GM23338 (cell line): ENCODE data around the gene ARID1B. TPM values are rescaled to one million over a fixed set of nuclear protein-coding genes. Genes with fewer than 3 reads are reported as not detected.
A peak's percentile ranks its signal among the peaks of the same experiment; 100 is the strongest.

Source experiments
- ATAC-seq: fragments of 200-7000 bp; cut with Tn5 transposase; 3 replicates; pipeline ENCODE4 v1.9.1; 2020
- DNase-seq: peaks from one replicate; pipeline ENCODE4 v3.0.0-alpha.2; 2015; ENCODE audit warnings: low spot score
- H2AFZ ChIP-seq: fragments of 200-600 bp; sonication (generic); 2 replicates; pipeline ENCODE4 v1.8.0; 2016; ENCODE audit warnings: antibody characterized with exemption, mild to moderate bottlenecking, moderate library complexity
- H3F3A ChIP-seq: fragments of 200-600 bp; sonication (generic); replicated peaks from 2 replicates; pipeline ENCODE4 v1.8.0; 2017; ENCODE audit warnings: antibody characterized with exemption, mixed run types, low read depth
- H3K27ac ChIP-seq: fragments of 200-600 bp; sonication (generic); 2 replicates; pipeline ENCODE4 v1.6.1; 2016; ENCODE audit warnings: low read depth
- H3K27me3 ChIP-seq: fragments of 200-600 bp; sonication (generic); 2 replicates; pipeline ENCODE4 v1.8.0; 2016; ENCODE audit warnings: mild to moderate bottlenecking, mixed run types, moderate library complexity; ENCODE audit not compliant: insufficient read depth
- H3K36me3 ChIP-seq: fragments of 200-600 bp; sonication (generic); 2 replicates; pipeline ENCODE4 v1.8.0; 2016; ENCODE audit warnings: mild to moderate bottlenecking; ENCODE audit not compliant: insufficient read depth
- H3K4me1 ChIP-seq: fragments of 200-600 bp; sonication (generic); 2 replicates; pipeline ENCODE4 v1.8.0; 2016; ENCODE audit warnings: mild to moderate bottlenecking, moderate library complexity; ENCODE audit not compliant: insufficient read depth
- H3K4me2 ChIP-seq: fragments of 200-600 bp; sonication (generic); 2 replicates; pipeline ENCODE4 v1.7.1; 2017; ENCODE audit warnings: mixed run types
- H3K4me3 ChIP-seq: fragments of 200-600 bp; sonication (generic); 2 replicates; pipeline ENCODE4 v1.6.1; 2016; ENCODE audit warnings: mixed run types
- H3K79me2 ChIP-seq: fragments of 200-600 bp; sonication (generic); replicated peaks from 2 replicates; pipeline ENCODE4 v1.8.0; 2017; ENCODE audit warnings: mild to moderate bottlenecking; ENCODE audit not compliant: insufficient read depth
- H3K9me2 ChIP-seq: fragments of 200-600 bp; sonication (generic); 2 replicates; pipeline ENCODE4 v1.8.0; 2017; ENCODE audit not compliant: insufficient read depth
- H4K20me1 ChIP-seq: fragments of 200-600 bp; sonication (generic); replicated peaks from 2 replicates; pipeline ENCODE4 v1.8.0; 2017; ENCODE audit warnings: mild to moderate bottlenecking; ENCODE audit not compliant: insufficient read depth
- H3K27ac Mint-ChIP-seq: 2 replicates; pipeline ENCODE4 v1.8.0; 2020; ENCODE audit warnings: inconsistent platforms, mild to moderate bottlenecking, moderate library complexity, mixed read lengths
- H3K27me3 Mint-ChIP-seq: 3 replicates; pipeline ENCODE4 v1.8.0; 2022; ENCODE audit warnings: low read depth, mild to moderate bottlenecking, moderate library complexity, mixed read lengths, inconsistent platforms; ENCODE audit not compliant: insufficient read depth, poor library complexity
- H3K36me3 Mint-ChIP-seq: 3 replicates; pipeline ENCODE4 v1.8.0; 2021; ENCODE audit warnings: low read depth, mild to moderate bottlenecking, inconsistent platforms, moderate library complexity, mixed read lengths
- H3K4me1 Mint-ChIP-seq: 3 replicates; pipeline ENCODE4 v1.8.0; 2020; ENCODE audit warnings: mild to moderate bottlenecking, inconsistent platforms, mixed read lengths
- H3K4me3 Mint-ChIP-seq: 3 replicates; pipeline ENCODE4 v1.8.0; 2021; ENCODE audit warnings: moderate library complexity, mild to moderate bottlenecking, inconsistent platforms, mixed read lengths
- H3K9me3 Mint-ChIP-seq: 3 replicates; pipeline ENCODE4 v1.8.0; 2020; ENCODE audit warnings: moderate library complexity, mild to moderate bottlenecking, inconsistent platforms, mixed read lengths
- CREB1 ChIP-seq: fragments of 250-450 bp; sonication (Bioruptor Pico); IDR thresholded peaks from 2 replicates; pipeline ENCODE4 v1.5.0; 2020; ENCODE audit warnings: low read depth, mild to moderate bottlenecking, moderate library complexity
- ETS1 ChIP-seq: IDR thresholded peaks from 2 replicates; pipeline ENCODE4 v1.6.1; 2016; ENCODE audit warnings: antibody characterized with exemption
- JUNB ChIP-seq: IDR thresholded peaks from one replicate; pipeline ENCODE4 v1.6.1; 2016; ENCODE audit warnings: antibody characterized with exemption; ENCODE audit not compliant: unreplicated experiment
- POLR2AphosphoS5 ChIP-seq: IDR thresholded peaks from 2 replicates; pipeline ENCODE4 v1.6.1; 2016; ENCODE audit warnings: antibody characterized with exemption, low read depth
- STAT1 ChIP-seq: IDR thresholded peaks from one replicate; pipeline ENCODE4 v1.6.1; 2016; ENCODE audit warnings: antibody characterized with exemption; ENCODE audit not compliant: unreplicated experiment
- ZNF114 ChIP-seq: fragments of 250-450 bp; sonication (Bioruptor Pico); IDR thresholded peaks from 2 replicates; pipeline ENCODE4 v1.5.0; 2020; ENCODE audit warnings: mild to moderate bottlenecking, moderate library complexity
- ZNF462 ChIP-seq: fragments of 250-450 bp; sonication (Bioruptor Pico); IDR thresholded peaks from 2 replicates; pipeline ENCODE4 v1.5.0; 2020; ENCODE audit warnings: mild to moderate bottlenecking, moderate library complexity
- polyA plus RNA-seq: library from polyadenylated mRNA; unstranded; fragments of >200 nt; fragmentation: Nextera tagmentation; extraction: Ambion mirVana; gene quantifications from 2 replicates; pipeline ENCODE4 v1.2.1, GENCODE V29; 2016
- total RNA-seq: library from RNA; depleted of rRNA; stranded (reverse); fragments of >200 nt; shearing (Covaris generic); gene quantifications from 2 replicates; pipeline ENCODE4 v1.2.3, GENCODE V29; 2014

ARID1B gene
- total and polyA plus RNA-seq, 2 experiments from 2014 or later, result 59.3 to 72.2 TPM

DNA sequence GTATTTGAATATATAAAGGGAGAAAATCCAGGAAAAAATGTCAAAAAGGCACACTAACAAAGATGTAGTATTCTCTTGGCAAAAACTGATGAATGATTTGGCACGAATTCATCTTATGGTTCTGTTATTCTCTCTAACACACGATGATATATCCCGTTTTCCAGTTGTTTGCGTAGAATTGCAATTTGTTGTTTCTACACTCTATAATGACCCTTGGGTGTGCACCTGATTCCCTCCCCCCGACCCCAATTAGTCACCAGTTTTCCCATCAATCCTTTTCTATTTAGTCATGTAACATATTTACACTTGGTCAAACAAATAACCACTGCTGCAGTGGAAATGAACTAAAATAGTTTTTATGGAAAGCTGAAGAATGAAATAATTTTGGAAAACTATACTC, 1.5 kb upstream of the ARID1B start:
- H3K27ac Mint-ChIP-seq, result no peak overlapping the region
- peaks cover 2% of the 10 kb centered on the region; the same call in 1 of the 2 replicates for H4K20me1 ChIP-seq
- H3K27me3 ChIP-seq, result no peaks in the 10 kb centered on the region
- H3K4me2 ChIP-seq, result peak overlapping the region; percentile 86
- ATAC-seq, result no peak
- 0 out of 2 replicates have a peak, but pooled peaks cover 4% of the 10 kb centered on the region for H3F3A ChIP-seq
- peaks cover 34% of the 10 kb centered on the region for H3K4me1 ChIP-seq
- no peak for DNase-seq
- H3K36me3 Mint-ChIP-seq, result peaks cover 4% of the 10 kb centered on the region; the same call in 1 of the 3 replicates
- H3K9me2 ChIP-seq, result no peaks in the 10 kb centered on the region
- TF ChIP-seq JUNB (no peak), ETS1 (no peak), STAT1 (no peak), CREB1 (CRISPR knock-in tag) (no peak), POLR2AphosphoS5 (no peak), ZNF114 (CRISPR knock-in tag) (no peak)
- peak overlapping the region; percentile 70; the same call in 1 of the 2 replicates for H3K4me3 ChIP-seq
- peak overlapping the region; percentile 41 for H3K4me3 Mint-ChIP-seq
- no peaks in the 10 kb centered on the region for H3K36me3 ChIP-seq
- H3K4me1 Mint-ChIP-seq, result peaks cover 47% of the 10 kb centered on the region
- H3K9me3 Mint-ChIP-seq, result no peaks in the 10 kb centered on the region; the same call in 2 of the 3 replicates
- H3K79me2 ChIP-seq, result peaks cover 25% of the 10 kb centered on the region
- H3K27me3 Mint-ChIP-seq, result peaks cover 9% of the 10 kb centered on the region
- H3K27ac ChIP-seq, result no peak overlapping the region
- no peak overlapping the region for H2AFZ ChIP-seq

DNA sequence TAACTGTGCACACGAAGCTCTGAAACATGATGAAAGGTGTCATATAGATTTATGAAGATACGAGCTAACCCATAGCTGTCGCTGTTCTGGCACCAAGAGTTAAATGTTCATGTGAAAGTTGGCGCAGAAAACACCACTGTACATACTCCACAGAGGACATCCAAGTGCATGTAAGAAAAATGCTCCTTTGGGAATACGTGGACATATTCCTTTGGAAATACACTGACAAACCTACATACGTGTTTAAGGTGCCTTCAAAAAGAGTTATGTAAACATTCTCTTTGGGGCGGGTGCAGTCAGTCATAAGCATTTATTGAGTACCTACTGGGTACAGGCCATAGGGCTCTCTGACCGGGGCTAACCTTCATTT, 723 bp upstream of the ARID1B start:
- Mint-ChIP-seq H3K36me3 (peaks cover 4% of the 10 kb centered on the region; the same call in 1 of the 3 replicates), H3K9me3 (no peaks in the 10 kb centered on the region; the same call in 2 of the 3 replicates), H3K4me3 (peak overlapping the region; percentile 87), H3K27ac (peak overlapping the region; percentile 98), H3K27me3 (peaks cover 12% of the 10 kb centered on the region), H3K4me1 (peaks cover 54% of the 10 kb centered on the region)
- peaks cover 5% of the 10 kb centered on the region; the same call in 1 of the 2 replicates for H4K20me1 ChIP-seq
- H3K27ac ChIP-seq, result peak overlapping the region; percentile 95
- ATAC-seq (no peak), DNase-seq (no peak)
- H2AFZ ChIP-seq, result peak overlapping the region; percentile 39; the same call in 1 of the 2 replicates
- H3K4me1 ChIP-seq, result peaks cover 41% of the 10 kb centered on the region
- peaks cover 33% of the 10 kb centered on the region for H3K79me2 ChIP-seq
- H3F3A ChIP-seq, result 0 out of 2 replicates have a peak, but pooled peaks cover 4% of the 10 kb centered on the region
- H3K27me3 ChIP-seq, result no peaks in the 10 kb centered on the region
- no peaks in the 10 kb centered on the region for H3K9me2 ChIP-seq
- peak overlapping the region; percentile 70 for H3K4me3 ChIP-seq
- H3K4me2 ChIP-seq, result peak overlapping the region; percentile 86
- no peaks in the 10 kb centered on the region for H3K36me3 ChIP-seq
- TF ChIP-seq POLR2AphosphoS5, result 0 out of 2 replicates have a peak, but pooled peaks have one; percentile 3
- TF ChIP-seq STAT1, result no peak

DNA sequence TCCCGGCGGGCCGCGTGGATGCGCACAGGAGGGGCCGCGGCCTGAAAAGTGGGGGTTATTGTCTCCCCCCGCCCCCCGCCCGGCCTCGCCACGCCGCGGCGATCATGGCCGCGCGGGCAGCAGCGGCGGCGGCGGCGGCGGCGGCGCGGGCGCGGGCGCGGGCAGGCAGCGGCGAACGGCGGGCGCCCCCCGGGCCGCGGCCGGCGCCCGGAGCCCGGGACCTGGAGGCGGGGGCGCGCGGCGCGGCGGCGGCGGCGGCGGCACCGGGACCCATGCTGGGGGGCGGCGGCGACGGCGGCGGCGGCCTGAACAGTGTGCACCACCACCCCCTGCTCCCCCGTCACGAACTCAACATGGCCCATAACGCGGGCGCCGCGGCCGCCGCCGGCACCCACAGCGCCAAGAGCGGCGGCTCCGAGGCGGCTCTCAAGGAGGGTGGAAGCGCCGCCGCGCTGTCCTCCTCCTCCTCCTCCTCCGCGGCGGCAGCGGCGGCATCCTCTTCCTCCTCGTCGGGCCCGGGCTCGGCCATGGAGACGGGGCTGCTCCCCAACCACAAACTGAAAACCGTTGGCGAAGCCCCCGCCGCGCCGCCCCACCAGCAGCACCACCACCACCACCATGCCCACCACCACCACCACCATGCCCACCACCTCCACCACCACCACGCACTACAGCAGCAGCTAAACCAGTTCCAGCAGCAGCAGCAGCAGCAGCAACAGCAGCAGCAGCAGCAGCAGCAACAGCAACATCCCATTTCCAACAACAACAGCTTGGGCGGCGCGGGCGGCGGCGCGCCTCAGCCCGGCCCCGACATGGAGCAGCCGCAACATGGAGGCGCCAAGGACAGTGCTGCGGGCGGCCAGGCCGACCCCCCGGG, 637 bp downstream of the ARID1B start:
- Histone ChIP-seq H3F3A (0 out of 2 replicates have a peak, but pooled peaks cover 4% of the 10 kb centered on the region), H3K27me3 (no peaks in the 10 kb centered on the region), H3K36me3 (no peaks in the 10 kb centered on the region), H3K4me3 (peak overlapping the region; percentile 73), H3K4me2 (peak overlapping the region; percentile 86), H4K20me1 (peaks cover 5% of the 10 kb centered on the region; the same call in 1 of the 2 replicates), H3K79me2 (peaks cover 46% of the 10 kb centered on the region), H3K27ac (peak overlapping the region; percentile 95), H2AFZ (no peak overlapping the region), H3K9me2 (no peaks in the 10 kb centered on the region), H3K4me1 (peaks cover 55% of the 10 kb centered on the region)
- DNase-seq (peak; percentile 50), ATAC-seq (peak; percentile 5; the same call in 2 of the 3 replicates)
- Mint-ChIP-seq H3K27ac (peak overlapping the region; percentile 98), H3K36me3 (peaks cover 4% of the 10 kb centered on the region; the same call in 1 of the 3 replicates), H3K4me3 (peak overlapping the region; percentile 91), H3K4me1 (peaks cover 61% of the 10 kb centered on the region), H3K9me3 (no peaks in the 10 kb centered on the region; the same call in 2 of the 3 replicates), H3K27me3 (peaks cover 13% of the 10 kb centered on the region)
- TF ChIP-seq ZNF462 (CRISPR knock-in tag), result no peak
- TF ChIP-seq POLR2AphosphoS5, result peak; percentile 64
